Stimulated activated CD4-positive, alpha-beta T cell treated with anti-CD3 and anti-CD28 coated beads, Interleukin-12 subunit alpha, Interleukin-12 subunit beta, amount 100 ng/mL, for 24 hours (primary cell): Measurements from ENCODE around the gene MSS51.
"Not testable (repeated sequence)": the region's sequence is repeated elsewhere in the genome, so short reads cannot be mapped to it uniquely, and the experiment has no call there.

Experiments
- DNase-seq, 2 experiments: peaks; one replicate each; pipeline ENCODE4 v3.0.0-alpha.2; 2020; ENCODE audit warnings: low read depth in 2 of 2

MSS51 gene

GRCh38 chr10:73414230-73414945 lies 19.0 kb downstream of the MSS51 start:
- DNase-seq: no peak

GRCh38 chr10:73413528-73414229 lies 19.7 kb downstream of the MSS51 start, which contains the start of gene ANXA7:
Gene ANXA7 (minus strand): TSS chr10:73414058. CDS start chr10:73400856, 13,202 bp downstream.
- DNase-seq: peak; percentile 87 to 96

- peak in 1 of 2 experiments; percentile 9 for DNase-seq
These were observed 20.2 kb downstream of the MSS51 start for GRCh38 chr10:73413108-73413527.

GRCh38 chr10:73410897-73411296 lies 22.5 kb downstream of the MSS51 start:
- no peak for DNase-seq

- DNase-seq: no peak
These were observed 24.3 kb downstream of the MSS51 start for GRCh38 chr10:73408978-73409521.

GRCh38 chr10:73408061-73408460 lies 25.3 kb downstream of the MSS51 start:
- no peak for DNase-seq

GRCh38 chr10:73407495-73407894 lies 25.9 kb downstream of the MSS51 start:
- DNase-seq: no peak

- DNase-seq: no peak
These were observed 26.5 kb downstream of the MSS51 start for GRCh38 chr10:73406846-73407245.

GRCh38 chr10:73405556-73405955 lies 27.8 kb downstream of the MSS51 start:
- DNase-seq: no peak

GRCh38 chr10:73404690-73405089 lies 28.7 kb downstream of the MSS51 start:
- no peak for DNase-seq

GRCh38 chr10:73401636-73402035 lies 31.7 kb downstream of the MSS51 start:
- DNase-seq: no peak

GRCh38 chr10:73399063-73399462 lies 34.3 kb downstream of the MSS51 start:
- no peak for DNase-seq

- DNase-seq: no peak
These were observed 35.3 kb downstream of the MSS51 start for GRCh38 chr10:73398024-73398423.

GRCh38 chr10:73394325-73394724 lies 39.0 kb downstream of the MSS51 start:
- DNase-seq: not testable (repeated sequence)

- no peak for DNase-seq
These were observed 45.1 kb downstream of the MSS51 start for GRCh38 chr10:73388228-73388627.

- no peak for DNase-seq
These were observed 46.8 kb downstream of the MSS51 start for GRCh38 chr10:73386583-73386982.

- no peak for DNase-seq
These were observed 54.2 kb downstream of the MSS51 start for GRCh38 chr10:73379064-73379748.

GRCh38 chr10:73376679-73377078 lies 56.7 kb downstream of the MSS51 start:
- DNase-seq: no peak
